ENCODE measurements around the gene BMP2. TPM values are rescaled to one million over a fixed set of nuclear protein-coding genes. Genes with fewer than 3 reads are reported as not detected.

Gene BMP2
- total RNA-seq, 1 donor from 2014 or later: 2.1 TPM

GRCh38 chr20:6828794-6829423, 61.4 kb downstream of the BMP2 start:
- DNase-seq (ENCODE audit: low spot score): peak; percentile 67

GRCh38 chr20:6829510-6830116, 62.1 kb downstream of the BMP2 start:
- DNase-seq (ENCODE audit: low spot score) (no peak), ATAC-seq (no peak)

More at GRCh38 chr20:6828794-6829423, 61.4 kb downstream of the BMP2 start:
- ATAC-seq: peak; percentile 100

Data from left lobe of liver (tissue), 2 donors.